ENCODE results near the gene ABHD4.

Gene ABHD4

DNA sequence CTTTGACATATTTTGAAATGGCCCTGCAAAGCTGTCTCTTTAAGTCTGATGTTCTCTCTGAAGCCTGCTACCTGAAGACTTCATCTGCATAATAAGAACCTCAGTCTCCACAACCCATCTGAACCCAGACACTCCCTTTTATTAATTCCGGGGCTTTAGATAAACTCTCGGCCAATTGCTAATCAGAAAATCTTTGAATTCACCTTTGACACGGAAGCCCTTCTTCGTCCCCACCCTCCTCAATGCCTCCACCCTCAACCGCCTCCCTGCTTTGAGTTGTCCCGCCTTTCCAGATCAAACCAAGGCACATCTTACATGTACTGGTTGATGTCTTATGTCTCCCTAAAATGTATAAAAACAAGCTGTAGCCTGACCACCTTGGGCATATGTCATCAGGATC, 28.5 kb downstream of the ABHD4 start:
- Histone ChIP-seq H4K20me1 (ENCODE audit: insufficient read depth, low read length) (no peaks in the 10 kb centered on the region), H3K36me3 (replicated peaks; ENCODE audit: insufficient read depth, low read length) (no peaks in the 10 kb centered on the region), H3K9ac (ENCODE audit: low read length) (no peak overlapping the region), H3K4me1 (ENCODE audit: low read length) (no peaks in the 10 kb centered on the region), H2AFZ (ENCODE audit: low read length) (no peak overlapping the region), H3K79me2 (ENCODE audit: low read length) (no peaks in the 10 kb centered on the region), H3K9me3 (replicated peaks; ENCODE audit: insufficient read depth, low read length) (no peaks in the 10 kb centered on the region), H3K9me2 (replicated peaks; ENCODE audit: insufficient read depth, low read length) (no peaks in the 10 kb centered on the region), H3K27ac (ENCODE audit: low read length) (no peak overlapping the region), H3F3A (ENCODE audit: insufficient read depth, low read length) (no peaks in the 10 kb centered on the region), H3K4me3 (ENCODE audit: low read length) (no peak overlapping the region), H3K4me2 (ENCODE audit: low read depth, low read length) (no peak overlapping the region), H3K27me3 (replicated peaks; ENCODE audit: insufficient read depth, low read length) (no peaks in the 10 kb centered on the region)
- DNase-seq, result no peak
- TF ChIP-seq EZH2 (optimal IDR thresholded peaks at IDR 0.05; ENCODE audit: low read depth, low read length) (no peak), EZH2phosphoT487 (IDR thresholded peaks at IDR 0.05; ENCODE audit: low read length) (no peak)
- TF ChIP-seq, protein P1, sequence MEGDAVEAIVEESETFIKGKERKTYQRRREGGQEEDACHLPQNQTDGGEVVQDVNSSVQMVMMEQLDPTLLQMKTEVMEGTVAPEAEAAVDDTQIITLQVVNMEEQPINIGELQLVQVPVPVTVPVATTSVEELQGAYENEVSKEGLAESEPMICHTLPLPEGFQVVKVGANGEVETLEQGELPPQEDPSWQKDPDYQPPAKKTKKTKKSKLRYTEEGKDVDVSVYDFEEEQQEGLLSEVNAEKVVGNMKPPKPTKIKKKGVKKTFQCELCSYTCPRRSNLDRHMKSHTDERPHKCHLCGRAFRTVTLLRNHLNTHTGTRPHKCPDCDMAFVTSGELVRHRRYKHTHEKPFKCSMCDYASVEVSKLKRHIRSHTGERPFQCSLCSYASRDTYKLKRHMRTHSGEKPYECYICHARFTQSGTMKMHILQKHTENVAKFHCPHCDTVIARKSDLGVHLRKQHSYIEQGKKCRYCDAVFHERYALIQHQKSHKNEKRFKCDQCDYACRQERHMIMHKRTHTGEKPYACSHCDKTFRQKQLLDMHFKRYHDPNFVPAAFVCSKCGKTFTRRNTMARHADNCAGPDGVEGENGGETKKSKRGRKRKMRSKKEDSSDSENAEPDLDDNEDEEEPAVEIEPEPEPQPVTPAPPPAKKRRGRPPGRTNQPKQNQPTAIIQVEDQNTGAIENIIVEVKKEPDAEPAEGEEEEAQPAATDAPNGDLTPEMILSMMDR (IDR thresholded peaks at IDR 0.05; ENCODE audit: low read length), result no peak

GRCh38 chr14:22627506-22628263, 29.6 kb downstream of the ABHD4 start:
- Histone ChIP-seq H3K9ac (ENCODE audit: low read length) (no peak overlapping the region), H3K9me2 (replicated peaks; ENCODE audit: insufficient read depth, low read length) (no peaks in the 10 kb centered on the region), H3K79me2 (ENCODE audit: low read length) (no peaks in the 10 kb centered on the region), H3K4me1 (ENCODE audit: low read length) (no peaks in the 10 kb centered on the region), H3K4me2 (ENCODE audit: low read depth, low read length) (no peak overlapping the region), H4K20me1 (ENCODE audit: insufficient read depth, low read length) (no peaks in the 10 kb centered on the region), H3K27ac (ENCODE audit: low read length) (no peak overlapping the region), H3K36me3 (replicated peaks; ENCODE audit: insufficient read depth, low read length) (no peaks in the 10 kb centered on the region), H3K27me3 (replicated peaks; ENCODE audit: insufficient read depth, low read length) (no peaks in the 10 kb centered on the region), H2AFZ (ENCODE audit: low read length) (no peak overlapping the region), H3F3A (ENCODE audit: insufficient read depth, low read length) (no peaks in the 10 kb centered on the region), H3K4me3 (ENCODE audit: low read length) (no peak overlapping the region), H3K9me3 (replicated peaks; ENCODE audit: insufficient read depth, low read length) (no peaks in the 10 kb centered on the region)
- no peak for DNase-seq
- TF ChIP-seq, protein P1 (IDR thresholded peaks at IDR 0.05; ENCODE audit: low read length), result no peak
- TF ChIP-seq EZH2 (optimal IDR thresholded peaks at IDR 0.05; ENCODE audit: low read depth, low read length) (no peak), EZH2phosphoT487 (IDR thresholded peaks at IDR 0.05; ENCODE audit: low read length) (no peak)

DNA sequence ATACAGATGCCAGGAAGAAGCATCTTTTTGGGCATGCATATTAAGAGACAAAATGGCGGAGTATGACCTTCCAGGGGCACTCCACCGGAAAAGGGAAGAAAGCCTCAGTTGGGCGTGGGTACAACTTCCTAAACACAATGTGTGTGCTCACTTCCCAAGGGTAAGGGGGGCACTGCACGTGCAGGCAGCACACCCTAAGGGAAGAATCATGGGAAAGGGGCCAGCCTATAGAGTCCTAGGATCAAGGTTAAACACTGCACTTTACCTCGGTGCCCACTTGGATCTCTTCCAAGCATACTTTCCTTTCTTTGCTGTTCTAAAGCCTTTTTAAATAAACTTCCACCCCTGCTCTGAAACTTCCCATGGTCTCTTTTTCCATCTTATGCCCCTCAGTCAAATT, 31.3 kb downstream of the ABHD4 start:
- Histone ChIP-seq H3K27me3 (replicated peaks; ENCODE audit: insufficient read depth, low read length) (no peaks in the 10 kb centered on the region), H3K9ac (ENCODE audit: low read length) (no peak overlapping the region), H3K4me1 (ENCODE audit: low read length) (no peaks in the 10 kb centered on the region), H2AFZ (ENCODE audit: low read length) (no peak overlapping the region), H3K9me3 (replicated peaks; ENCODE audit: insufficient read depth, low read length) (no peaks in the 10 kb centered on the region), H3K36me3 (replicated peaks; ENCODE audit: insufficient read depth, low read length) (no peaks in the 10 kb centered on the region), H3K27ac (ENCODE audit: low read length) (no peak overlapping the region), H4K20me1 (ENCODE audit: insufficient read depth, low read length) (no peaks in the 10 kb centered on the region), H3K4me3 (ENCODE audit: low read length) (no peak overlapping the region), H3K4me2 (ENCODE audit: low read depth, low read length) (no peak overlapping the region), H3F3A (ENCODE audit: insufficient read depth, low read length) (no peaks in the 10 kb centered on the region), H3K9me2 (replicated peaks; ENCODE audit: insufficient read depth, low read length) (no peaks in the 10 kb centered on the region), H3K79me2 (ENCODE audit: low read length) (no peaks in the 10 kb centered on the region)
- TF ChIP-seq, protein P1 (IDR thresholded peaks at IDR 0.05; ENCODE audit: low read length), result no peak
- no peak for TF ChIP-seq EZH2phosphoT487 (IDR thresholded peaks at IDR 0.05; ENCODE audit: low read length)
- TF ChIP-seq EZH2 (optimal IDR thresholded peaks at IDR 0.05; ENCODE audit: low read depth, low read length), result no peak
- DNase-seq, result no peak

Data from MM.1S (cell line).